ENCODE results near the gene NF2.
A peak's percentile ranks its signal among the peaks of the same experiment; 100 is the strongest.

NF2 gene

DNA sequence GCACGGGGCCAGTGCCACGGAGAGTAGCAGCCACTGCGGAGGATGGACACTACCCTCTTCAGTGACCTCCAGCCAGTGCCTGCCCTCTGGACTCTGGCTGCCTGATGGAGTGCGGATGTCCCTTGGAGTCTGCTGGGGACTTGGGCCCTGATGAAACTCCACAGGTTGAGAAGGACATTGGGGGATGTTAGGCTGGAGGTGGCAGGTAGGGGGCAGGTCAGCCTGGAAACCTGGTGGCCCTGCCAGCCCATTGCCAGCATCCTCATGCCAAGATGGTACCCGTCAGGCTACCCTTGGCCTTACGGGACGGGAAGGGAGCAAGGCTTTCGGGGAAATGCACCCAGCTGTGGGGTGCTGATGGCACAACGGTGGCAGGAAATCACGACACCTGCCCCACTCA is 120.3 kb downstream of the NF2 start:
- no peak for DNase-seq

DNA sequence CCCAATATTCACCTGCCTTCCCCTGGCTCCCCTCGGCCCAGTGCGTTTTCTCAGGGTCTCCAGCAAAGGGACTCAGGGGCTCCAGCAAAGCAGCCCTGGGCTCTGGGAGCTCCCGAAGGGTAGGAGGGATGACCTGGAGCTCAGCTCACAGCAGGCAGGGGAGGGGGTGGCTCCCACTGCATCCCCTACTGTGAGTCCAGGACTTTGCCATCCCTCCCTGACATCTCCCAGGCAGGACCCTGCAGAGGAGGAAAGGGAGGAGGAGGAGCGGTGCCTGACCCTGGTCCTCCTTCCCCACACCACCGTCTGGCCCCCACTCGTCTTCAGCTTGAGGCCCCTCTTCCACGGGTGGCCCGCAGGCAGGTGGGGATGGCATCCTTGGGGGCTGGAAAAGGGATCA is 121.4 kb downstream of the NF2 start:
- DNase-seq: no peak

DNA sequence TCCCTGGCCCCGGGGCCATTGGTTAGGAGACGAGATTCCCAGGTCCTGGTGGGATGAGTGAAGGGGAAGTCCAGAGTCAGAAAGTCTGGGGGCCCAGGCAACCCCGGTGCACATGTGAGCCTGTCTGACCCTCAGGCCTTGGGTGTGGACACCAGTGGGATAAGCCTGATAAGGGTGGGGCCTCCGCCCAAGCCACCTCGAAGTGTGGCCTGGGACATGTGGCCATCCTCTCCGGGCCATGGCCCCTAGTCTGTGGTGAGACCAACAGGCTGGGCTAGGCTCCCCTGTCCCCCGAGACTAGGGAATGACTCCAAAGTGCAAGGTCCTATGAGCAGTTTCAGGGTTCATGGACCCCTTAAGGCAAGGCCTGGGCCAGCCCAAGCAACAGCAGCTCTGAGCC is 122.7 kb downstream of the NF2 start:
- no peak for DNase-seq

DNA sequence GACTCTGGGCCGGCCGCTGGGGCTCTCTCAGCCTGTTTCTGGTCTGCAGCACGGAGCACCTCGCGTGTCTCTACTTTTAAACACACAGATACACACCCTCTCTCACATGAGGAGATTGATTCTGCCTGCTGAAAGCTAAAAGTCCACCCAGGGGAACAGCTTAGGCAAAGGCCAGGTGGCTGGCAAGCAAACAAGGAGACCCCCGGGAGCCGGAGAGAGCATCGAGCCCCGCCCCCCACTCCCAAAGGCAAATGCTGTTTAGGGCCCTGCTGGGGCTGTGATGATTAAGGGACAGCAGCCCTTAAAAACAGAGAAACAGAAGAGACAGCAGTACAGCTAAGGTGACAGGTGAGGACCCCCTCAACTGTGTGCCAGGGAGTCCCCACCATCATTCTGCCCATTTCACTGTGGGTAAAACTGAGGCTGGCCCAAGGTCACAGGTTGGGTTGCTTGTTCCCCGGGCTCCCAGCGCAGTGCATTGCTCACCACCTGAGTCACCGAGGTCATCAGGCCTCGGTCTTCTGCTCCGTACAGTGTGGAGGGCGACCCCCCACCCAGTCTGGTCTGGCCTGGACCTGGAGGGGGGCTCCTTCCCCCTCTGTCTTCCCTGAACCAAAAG is 123.2 kb downstream of the NF2 start:
- DNase-seq: no peak

DNA sequence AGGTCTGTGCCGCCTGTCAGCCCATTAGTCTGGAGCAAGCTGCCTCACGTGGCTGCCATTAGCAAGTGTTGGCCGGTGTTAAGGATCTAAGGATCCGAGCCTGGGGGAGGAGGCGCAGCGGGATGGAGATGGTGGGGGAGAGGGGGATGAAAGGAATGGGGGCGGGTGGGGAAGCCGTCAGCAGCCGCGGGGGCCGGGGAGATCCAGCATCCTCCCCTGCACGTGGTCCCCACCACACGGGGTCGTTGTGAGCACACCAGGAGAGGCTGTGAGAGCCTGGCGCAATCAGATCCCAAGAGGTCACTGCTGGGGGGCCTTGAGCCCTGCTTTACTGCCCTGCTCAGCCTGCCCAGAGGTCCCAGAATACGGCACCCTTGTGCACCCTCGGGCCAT is 123.7 kb downstream of the NF2 start:
- peak in 3 of 14 donors; percentile 16 to 32 (median 23) for DNase-seq

DNA sequence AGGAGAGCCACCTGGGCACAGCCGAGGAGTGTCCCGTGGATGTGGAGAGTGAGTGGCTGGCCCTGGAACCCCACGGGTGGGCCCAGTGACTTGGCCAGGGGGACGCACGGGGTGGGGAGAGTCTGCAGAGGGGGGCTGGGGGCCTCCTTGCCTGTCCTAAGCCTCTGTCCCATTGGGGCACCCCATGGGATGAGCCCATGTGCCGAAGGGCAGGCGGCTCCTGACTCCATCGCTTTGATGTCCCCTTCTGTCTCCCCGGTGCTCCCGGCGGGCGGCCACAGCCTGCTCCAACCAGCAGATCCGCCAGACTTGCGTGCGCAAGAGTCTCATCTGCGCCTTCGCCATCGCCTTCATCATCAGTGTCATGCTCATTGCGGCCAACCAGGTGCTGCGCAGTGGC is 125.7 kb downstream of the NF2 start:
- peak in 1 of 14 donors; percentile 8 for DNase-seq

DNA sequence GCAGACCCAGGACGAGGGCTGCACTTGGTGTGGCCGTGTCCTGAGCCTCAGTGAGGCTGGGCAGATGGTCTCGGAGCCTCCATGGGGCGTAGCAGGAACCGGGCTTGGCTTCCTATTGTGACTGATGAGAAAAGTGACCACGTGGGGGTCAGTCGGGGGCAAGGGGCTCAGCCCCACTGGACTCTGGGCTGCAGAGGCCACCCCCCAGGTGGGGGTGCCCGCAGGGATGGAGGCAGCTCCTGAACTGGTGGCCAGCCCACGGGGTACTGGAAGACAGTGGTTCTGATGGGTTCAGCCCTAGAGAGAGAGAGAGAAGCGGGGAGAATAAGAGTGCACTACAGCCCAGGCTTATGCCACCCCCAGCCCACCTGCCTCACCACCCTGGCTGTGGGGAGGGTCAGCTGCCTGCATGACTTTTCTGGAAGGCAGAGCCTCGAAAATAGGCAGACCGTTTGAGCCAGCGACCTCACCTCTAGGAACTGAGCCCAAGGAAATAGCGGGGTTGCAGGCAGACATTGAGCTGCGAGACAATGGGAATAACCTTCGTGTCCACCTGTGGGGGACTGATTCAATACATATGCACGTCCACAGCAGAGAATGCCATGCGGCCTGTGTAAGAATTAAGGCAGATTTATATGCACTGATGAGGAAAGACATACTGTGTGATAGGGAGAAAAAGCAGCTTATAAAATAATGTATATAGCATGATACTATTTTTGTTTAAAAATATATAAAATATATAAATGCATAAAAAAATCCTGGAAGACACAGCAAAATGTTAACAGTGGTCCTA is 127.8 kb downstream of the NF2 start:
- no peak for DNase-seq

DNA sequence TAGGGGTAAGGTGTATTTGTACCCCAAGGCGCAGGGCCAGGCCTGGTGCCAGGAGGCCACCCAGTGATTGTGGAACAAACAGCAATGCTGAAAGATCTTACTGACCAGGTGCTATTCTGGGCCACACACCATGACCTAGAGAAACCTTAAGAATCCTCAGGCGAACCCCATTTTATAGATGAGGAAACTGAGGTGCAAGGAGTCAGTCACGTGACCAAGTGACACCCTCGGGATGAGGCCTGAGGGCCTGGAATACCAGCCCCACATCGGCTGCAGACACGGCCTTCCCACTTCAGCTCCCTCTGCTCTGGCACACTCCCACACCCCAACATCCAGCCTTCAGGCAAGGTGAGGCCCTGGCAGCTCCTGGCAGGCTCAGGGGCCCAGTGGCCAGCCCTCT is 129.4 kb downstream of the NF2 start:
- DNase-seq: no peak

DNA sequence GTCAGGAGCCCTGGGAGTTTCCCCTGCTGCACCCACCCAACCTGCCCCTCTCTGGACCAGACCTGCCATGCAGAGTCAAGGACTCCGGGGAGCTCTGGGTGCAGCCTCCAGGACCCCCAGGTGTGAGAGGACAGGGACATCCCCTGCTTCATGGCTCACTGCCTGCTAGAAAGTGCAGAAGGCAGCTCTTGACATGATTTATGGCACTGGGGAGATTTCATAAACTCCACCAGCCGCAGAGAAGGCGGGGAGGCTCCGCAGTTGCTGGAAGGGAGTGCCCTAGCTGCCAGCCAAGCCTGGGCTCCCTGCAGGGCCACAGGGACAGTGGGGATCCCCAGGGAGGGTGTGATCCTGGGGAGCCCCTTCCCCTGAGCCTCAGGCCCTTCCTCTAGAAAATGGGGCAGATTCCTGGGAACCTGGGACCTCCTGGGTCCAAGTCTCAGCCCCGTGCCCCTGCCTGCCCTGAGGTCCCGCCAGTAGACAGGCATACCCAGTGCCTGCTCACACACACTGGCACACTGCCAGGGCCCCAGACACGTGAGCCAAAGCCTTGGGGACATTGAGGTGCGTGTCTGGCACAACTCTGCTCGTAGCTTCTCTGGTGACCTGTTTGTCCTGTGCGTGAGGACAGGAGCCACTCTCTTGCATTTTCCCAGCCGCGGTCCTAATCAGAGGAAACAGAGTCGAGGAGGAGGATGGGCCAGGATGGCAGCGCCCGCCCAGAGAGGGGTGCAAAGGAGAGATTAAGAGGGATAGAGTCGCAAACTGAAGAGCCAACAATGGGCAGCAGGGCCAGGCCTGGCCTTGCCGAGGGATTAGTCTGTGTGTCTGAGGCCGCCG is 130.1 kb downstream of the NF2 start:
- DNase-seq: no peak

DNA sequence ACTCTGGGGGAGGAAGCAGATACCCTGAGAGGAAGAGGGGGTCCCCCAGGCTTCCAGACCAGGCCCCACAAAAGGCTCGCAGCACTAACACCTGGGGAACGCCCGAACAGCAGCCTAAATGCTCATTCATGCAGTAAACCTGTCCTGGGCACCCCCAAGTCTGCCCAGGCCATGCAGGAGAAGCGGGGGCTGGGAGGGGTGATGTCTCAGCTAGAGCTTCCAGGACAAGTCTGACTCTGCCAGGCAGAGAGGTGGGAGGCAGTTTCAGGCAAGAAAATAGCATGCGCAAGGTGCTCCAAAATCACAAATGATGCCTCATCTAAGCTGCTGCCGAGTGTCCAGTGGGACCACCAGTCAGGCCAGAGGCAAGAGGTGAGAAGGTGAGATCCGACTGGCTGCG is 131.0 kb downstream of the NF2 start:
- DNase-seq: no peak

DNA sequence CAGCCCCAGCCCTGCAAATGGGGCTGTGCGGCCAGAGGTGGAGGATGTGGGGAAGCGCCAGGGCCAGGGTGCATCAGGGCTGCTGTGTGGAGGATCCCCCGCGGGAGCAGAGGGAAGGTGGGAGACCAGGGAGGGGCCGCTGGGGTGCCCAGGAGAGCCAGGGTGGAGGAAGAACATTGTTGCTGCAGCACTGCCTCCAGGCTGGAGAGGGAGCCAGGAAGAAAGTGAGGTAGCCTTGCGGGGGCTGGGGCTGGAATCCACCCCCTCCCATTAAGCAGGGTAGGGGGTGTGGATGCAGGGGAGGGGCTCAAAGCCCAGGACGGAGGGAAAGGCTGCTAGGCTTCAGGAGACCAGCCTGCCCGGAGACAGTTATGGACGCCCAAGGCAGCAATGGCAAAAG is 131.4 kb downstream of the NF2 start:
- no peak for DNase-seq

DNA sequence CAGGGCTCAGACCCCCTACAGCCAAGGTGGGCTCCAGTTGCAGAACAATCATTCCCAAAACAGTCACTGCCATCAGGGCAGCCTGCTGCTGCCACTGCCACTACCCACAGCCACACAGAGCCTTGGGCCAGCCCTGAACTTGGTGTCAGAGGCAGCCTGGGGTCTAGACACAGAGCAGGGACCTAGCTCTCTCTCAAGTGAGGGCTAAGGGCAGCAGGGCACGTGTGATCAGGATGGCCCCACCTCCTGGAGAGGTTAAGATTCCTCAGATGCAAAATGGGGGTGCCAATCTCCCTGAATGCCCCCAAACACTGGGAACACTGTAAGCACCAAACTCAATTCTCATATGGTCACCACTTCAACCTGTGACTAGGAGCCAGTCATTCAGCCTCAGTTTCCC is 132.0 kb downstream of the NF2 start:
- no peak for DNase-seq

DNA sequence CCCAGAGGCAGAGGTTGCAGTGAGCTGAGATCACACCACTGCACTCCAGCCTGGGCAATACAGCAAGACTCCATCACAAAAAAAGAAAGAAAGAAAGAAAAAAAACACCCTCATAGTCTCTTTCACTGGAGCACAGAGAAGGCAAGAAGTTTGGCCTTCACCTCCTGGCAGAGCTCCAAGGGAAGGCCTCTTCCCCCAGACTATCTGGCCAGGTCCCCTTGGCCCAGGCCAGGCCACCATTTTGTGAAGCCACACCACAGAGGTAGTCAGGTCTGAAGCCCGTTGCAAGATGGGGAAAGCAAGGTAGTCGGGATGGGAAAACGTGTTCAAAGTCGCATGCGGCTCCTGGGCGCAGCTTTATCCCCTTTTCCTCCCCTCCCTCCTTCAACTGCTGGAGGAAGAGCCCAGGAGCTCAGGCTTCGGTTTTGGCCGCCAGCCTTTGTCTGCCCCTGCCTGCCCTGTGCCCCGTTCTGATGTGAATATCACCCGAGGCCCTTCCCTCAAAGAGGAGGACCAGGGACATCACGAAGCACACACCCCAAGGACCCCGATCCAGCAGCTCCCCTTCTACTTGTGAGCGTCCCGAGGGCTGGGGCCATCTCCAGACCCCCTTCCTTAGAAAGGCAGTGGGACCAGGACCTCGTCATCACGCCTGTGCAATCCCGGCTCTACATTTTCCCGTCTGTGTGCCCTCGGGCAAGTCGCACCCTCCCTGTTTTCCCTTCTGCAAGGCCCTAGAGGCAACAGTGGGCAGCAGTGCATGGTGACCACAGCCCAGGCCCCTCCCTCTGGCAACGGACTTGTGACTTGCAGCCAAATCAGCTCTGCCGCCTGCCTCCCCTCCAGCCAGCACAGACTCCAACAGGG is 134.1 kb downstream of the NF2 start:
- DNase-seq: peak in 5 of 14 donors; percentile 10 to 31 (median 14)

DNA sequence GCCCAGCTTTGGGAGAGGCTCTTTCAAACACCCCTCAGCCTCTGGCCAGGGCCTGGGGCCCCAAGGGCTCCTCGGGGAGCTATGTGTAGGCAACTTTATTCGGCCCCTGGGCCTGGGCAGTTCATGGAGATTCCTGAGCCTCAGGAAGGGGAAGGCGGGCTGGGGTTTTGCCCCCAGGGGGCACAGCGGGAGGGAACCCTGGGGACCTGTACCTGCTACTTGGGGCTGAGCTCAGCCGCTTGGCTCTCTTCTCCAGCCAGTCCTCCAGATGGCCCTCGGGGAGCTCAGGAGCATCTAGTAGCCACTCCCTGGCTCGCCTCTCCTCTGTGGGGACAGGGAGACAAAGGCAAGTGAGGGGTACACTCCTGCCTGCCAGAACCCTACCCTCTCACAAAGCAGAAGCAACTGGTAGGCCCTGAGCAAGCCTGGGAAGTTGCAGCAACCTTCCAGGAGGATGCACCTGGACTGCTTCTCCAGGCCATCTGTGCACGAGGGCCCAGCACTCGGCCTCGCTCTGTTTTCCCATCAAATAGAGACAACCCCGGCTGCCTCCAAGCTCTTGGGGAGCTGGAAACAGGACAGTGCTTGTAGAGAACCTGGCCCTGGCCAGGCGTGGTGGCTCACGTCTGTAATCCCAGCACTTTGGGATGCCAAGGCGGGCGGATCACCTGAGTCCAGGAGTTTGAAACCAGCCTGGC is 134.8 kb downstream of the NF2 start:
- DNase-seq: peak in 1 of 14 donors; percentile 58

DNA sequence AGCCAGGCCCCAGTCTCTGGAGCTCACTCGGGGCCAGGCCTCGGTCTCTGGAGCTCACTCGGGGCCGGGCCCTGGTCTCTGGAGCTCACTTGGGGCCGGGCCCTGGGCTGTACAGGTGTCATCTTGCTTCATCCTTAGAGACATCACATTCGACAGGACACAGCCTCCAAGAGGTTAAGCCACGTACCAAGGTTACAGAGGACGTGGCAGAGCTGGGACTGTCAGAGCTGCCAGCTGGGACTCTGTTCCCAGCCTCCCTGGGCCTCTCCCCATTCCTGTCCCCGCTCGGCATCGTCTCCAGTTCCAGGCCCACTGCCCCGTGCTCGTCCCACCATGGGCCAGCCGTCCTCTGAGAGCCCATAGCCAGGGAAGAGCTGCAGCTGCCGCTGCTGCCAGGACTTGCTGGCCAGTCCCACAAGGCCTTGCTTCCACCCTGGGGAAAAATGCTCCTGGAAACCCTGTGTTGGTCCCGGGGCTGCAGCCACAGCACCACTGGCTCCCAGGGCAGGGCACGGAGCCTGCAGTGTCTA is 136.0 kb downstream of the NF2 start:
- no peak for DNase-seq

DNA sequence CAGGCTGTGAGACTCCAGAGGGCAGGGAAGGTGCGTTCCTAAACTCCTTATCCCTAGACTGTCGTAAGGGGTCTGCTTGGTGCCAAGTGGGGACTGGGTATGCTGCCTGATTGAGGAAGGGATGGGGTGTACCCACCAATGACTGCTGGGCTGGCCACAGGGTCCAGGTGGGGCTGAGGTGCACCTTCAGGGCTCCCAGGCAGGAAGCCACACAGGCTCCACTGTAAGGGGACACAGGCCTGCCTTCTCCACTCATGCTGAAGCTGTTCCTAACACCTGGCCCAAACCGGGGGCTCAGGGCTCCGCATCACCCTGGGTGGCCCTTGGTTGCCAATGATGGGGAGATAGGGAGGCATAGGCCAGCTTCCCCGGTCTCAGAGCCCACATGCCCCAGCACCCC is 136.8 kb downstream of the NF2 start:
- DNase-seq: no peak

DNA sequence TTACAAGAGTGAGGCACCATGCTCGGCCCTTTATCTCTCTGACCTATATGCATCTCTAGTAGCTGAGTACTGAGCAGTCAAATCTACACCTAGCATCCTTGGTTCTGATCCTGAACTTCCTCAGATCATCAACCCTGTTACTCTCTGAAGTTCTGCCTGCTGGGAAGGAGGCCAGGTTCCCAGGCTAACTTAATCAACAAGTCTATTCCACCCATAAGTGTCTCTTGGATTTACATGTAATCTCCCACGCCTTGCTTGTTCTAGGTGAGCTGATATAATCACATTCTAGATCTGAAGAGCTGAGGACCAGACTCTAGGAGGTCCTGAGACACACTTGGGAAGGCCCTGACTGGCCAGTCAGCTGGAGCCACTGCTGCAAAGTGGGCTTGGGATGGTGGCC is 138.5 kb downstream of the NF2 start:
- DNase-seq: no peak

DNA sequence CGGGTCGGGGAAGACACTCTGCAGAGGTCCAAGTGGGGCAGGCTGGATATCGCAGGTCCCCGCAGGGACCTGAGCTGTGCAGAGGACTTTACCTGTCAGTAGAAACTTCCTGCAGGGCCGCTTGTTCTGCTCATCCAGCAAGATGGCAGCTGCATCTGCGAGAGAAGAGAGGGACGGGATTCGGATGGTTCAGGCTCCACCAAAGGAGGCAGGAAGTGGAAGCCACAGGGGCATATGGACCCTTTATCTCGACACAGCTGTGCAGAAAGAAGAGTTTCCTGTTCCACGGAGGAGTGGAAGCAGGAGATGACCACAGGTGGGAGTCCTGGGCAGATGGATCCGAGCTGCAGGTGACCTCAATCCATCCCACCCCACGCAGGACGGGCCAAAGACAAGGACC is 138.9 kb downstream of the NF2 start:
- DNase-seq: no peak

DNA sequence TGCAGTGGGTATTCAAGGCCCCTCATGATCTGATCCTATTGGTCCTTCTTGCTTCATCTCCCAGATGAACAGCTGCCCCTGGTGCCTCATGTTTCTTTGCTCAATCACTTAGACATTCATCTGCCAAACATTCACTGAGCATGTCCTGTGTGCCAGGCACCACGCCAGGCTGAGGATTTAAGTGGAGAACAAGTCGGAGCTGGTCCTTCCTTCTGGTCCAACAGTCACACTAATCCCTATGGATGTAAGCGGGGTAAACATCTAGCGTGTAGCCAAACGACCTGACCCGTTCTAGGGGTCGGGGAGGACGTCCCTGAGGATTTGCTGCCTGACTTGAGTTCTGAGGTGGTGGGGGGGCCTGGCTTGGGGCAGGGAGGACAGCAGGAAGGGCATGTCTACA is 141.5 kb downstream of the NF2 start:
- DNase-seq: no peak

DNA sequence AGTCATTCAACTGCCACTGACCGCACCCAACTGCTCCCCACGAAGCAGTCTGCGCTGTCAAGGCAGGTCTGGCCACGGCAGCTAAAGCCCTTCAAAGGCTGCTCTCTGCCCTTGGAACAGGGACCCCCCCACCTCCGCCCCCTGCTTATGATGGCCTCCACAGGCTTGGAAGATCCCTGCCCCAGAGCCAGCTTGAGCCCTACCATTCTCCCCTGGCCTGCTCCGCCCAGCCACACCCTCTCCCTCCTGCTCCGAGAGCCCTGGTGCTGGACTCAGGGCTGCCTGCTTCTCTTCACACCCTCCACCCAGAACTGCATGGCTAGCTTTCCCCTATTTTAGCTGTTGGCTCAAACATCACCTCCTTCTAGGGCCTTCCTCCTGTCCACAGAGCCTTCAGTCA is 144.4 kb downstream of the NF2 start:
- DNase-seq: no peak
